H1 (cell line): Measurements from ENCODE around the gene C16orf87. TPM values are rescaled to one million over a fixed set of nuclear protein-coding genes. Genes with fewer than 3 reads are reported as not detected.
A peak's percentile ranks its signal among the peaks of the same experiment; 100 is the strongest.

Experiments used
- CTCF ChIA-PET: fragments of 300-600 bp; sonication (Branson Sonifier 250); formaldehyde crosslinking; loops from one replicate; lab custom pipeline; 2021; ENCODE audit not compliant: partially characterized antibody; lab: Charles Lee
- POLR2A ChIA-PET: fragments of 300-600 bp; sonication (Branson Sonifier 250); formaldehyde crosslinking; loops from one replicate; lab custom pipeline; 2021; ENCODE audit warnings: inconsistent platforms; ENCODE audit not compliant: partially characterized antibody; lab: Charles Lee
- DNase-seq, 2 experiments: peaks; one replicate each; pipeline versions ENCODE4 v3.0.0 to v3.0.0-alpha.2; 2010 to 2022; ENCODE audit warnings: low spot score in 2 of 2, low read depth in 1 of 2, mixed read lengths in 1 of 2
- FAIRE-seq: peaks from 2 replicates; lab custom pipeline; 2011; peaks lifted over from hg19 to GRCh38; lab: Jason Lieb, UNC
- H2AFZ ChIP-seq: 2 replicates; pipeline ENCODE4 v1.8.1; 2012; ENCODE audit warnings: low read length, inconsistent platforms
- H2AK5ac ChIP-seq: 2 replicates; pipeline ENCODE4 v1.6.1; 2013; ENCODE audit warnings: low read depth, low read length
- H2BK120ac ChIP-seq: replicated peaks from 2 replicates; pipeline ENCODE3; 2013; ENCODE audit warnings: low read depth, low read length, inconsistent platforms
- H2BK12ac ChIP-seq: 2 replicates; pipeline ENCODE4 v1.6.1; 2013; ENCODE audit warnings: low read depth, low read length
- H2BK15ac ChIP-seq: 2 replicates; pipeline ENCODE4 v1.6.1; 2013; ENCODE audit warnings: low read length
- H2BK20ac ChIP-seq: 2 replicates; pipeline ENCODE4 v1.6.1; 2013; ENCODE audit warnings: low read length
- H2BK5ac ChIP-seq: 2 replicates; pipeline ENCODE4 v1.6.1; 2013; ENCODE audit warnings: low read depth, low read length
- H3K14ac ChIP-seq: 2 replicates; pipeline ENCODE4 v1.6.1; 2013; ENCODE audit warnings: inconsistent platforms; ENCODE audit not compliant: insufficient read length
- H3K18ac ChIP-seq: 2 replicates; pipeline ENCODE4 v1.6.1; 2013; ENCODE audit warnings: low read length; ENCODE audit errors: extremely low read depth
- H3K23ac ChIP-seq: 2 replicates; pipeline ENCODE4 v1.6.1; 2013; ENCODE audit warnings: inconsistent platforms; ENCODE audit not compliant: insufficient read length
- H3K23me2 ChIP-seq: 2 replicates; pipeline ENCODE4 v1.6.1; 2013; ENCODE audit warnings: low read depth, low read length
- H3K27ac ChIP-seq: 2 replicates; pipeline ENCODE4 v1.6.1; 2011; ENCODE audit warnings: low read depth, low read length, inconsistent platforms
- H3K27me3 ChIP-seq, 4 experiments: replicated peaks in 1 of 4; 1 replicate in 1 of 4; 2 replicates in 3 of 4; pipeline versions ENCODE4 v1.6.1 to v1.8.1; 2011 to 2013; ENCODE audit warnings: low read length in 3 of 4, mild to moderate bottlenecking in 3 of 4, inconsistent platforms in 2 of 4, mixed read lengths in 2 of 4, moderate library complexity in 1 of 4; ENCODE audit not compliant: control insufficient read depth in 3 of 4, insufficient read depth in 3 of 4; ENCODE audit errors: extremely low read depth in 1 of 4
- H3K36me3 ChIP-seq, 4 experiments: 2 replicates each; pipeline versions ENCODE4 v1.6.1 to v1.8.1; 2011 to 2013; ENCODE audit warnings: mild to moderate bottlenecking in 4 of 4, low read length in 3 of 4, moderate library complexity in 2 of 4, control low read depth in 1 of 4, inconsistent platforms in 1 of 4; ENCODE audit not compliant: insufficient read depth in 4 of 4, control insufficient read depth in 2 of 4
- H3K4ac ChIP-seq: replicated peaks from 2 replicates; pipeline ENCODE3; 2013; ENCODE audit warnings: low read length, low read depth, mixed read lengths, inconsistent platforms; ENCODE audit not compliant: insufficient read length
- H3K4me1 ChIP-seq, 4 experiments: replicated peaks in 1 of 4; 1 replicate in 1 of 4; 2 replicates in 3 of 4; pipeline versions ENCODE4 v1.6.1 to v1.8.1; 2011 to 2013; ENCODE audit warnings: low read length in 3 of 4, inconsistent platforms in 2 of 4, mixed read lengths in 1 of 4; ENCODE audit not compliant: insufficient read depth in 4 of 4, control insufficient read depth in 3 of 4
- H3K4me2 ChIP-seq, 2 experiments: 2 replicates each; pipeline versions ENCODE4 v1.6.1 to v1.8.1; 2011 to 2013; ENCODE audit warnings: low read depth in 2 of 2, low read length in 2 of 2, control low read depth in 1 of 2, inconsistent platforms in 1 of 2, mild to moderate bottlenecking in 1 of 2; ENCODE audit not compliant: insufficient read depth in 1 of 2
- H3K4me3 ChIP-seq, 4 experiments: fragments of 200-600, 300-600 bp in 1 of 4; sonication (generic), shearing (Covaris generic), sonication (Bioruptor Twin) in 1 of 4; 2 replicates each; pipeline versions ENCODE4 v1.5.1 to v1.8.1; 2011 to 2016; ENCODE audit warnings: low read length in 4 of 4, low read depth in 3 of 4, control low read depth in 2 of 4, inconsistent platforms in 2 of 4, mild to moderate bottlenecking in 2 of 4, mixed read lengths in 1 of 4, moderate library complexity in 1 of 4; ENCODE audit not compliant: insufficient read depth in 2 of 4; ENCODE audit errors: extremely low read depth in 1 of 4
- H3K56ac ChIP-seq: replicated peaks from 2 replicates; pipeline ENCODE3; 2013; ENCODE audit warnings: low read depth, mild to moderate bottlenecking, mixed read lengths, low read length, inconsistent platforms; ENCODE audit not compliant: insufficient read length
- H3K79me1 ChIP-seq: 2 replicates; pipeline ENCODE4 v1.6.1; 2013; ENCODE audit warnings: low read depth, low read length, control low read depth
- H3K79me2 ChIP-seq, 2 experiments: 2 replicates each; pipeline versions ENCODE4 v1.6.1 to v1.8.1; 2012 to 2013; ENCODE audit warnings: low read length in 2 of 2, mild to moderate bottlenecking in 2 of 2, inconsistent platforms in 1 of 2; ENCODE audit not compliant: insufficient read depth in 2 of 2, control insufficient read depth in 1 of 2
- H3K9ac ChIP-seq, 4 experiments: replicated peaks in 1 of 4; 1 replicate in 1 of 4; 2 replicates in 3 of 4; pipeline versions ENCODE4 v1.6.1 to v1.8.1; 2011 to 2013; ENCODE audit warnings: low read depth in 3 of 4, low read length in 3 of 4, control low read depth in 2 of 4, mild to moderate bottlenecking in 2 of 4, moderate library complexity in 2 of 4, inconsistent platforms in 1 of 4; ENCODE audit errors: extremely low read depth in 1 of 4
- H3K9me3 ChIP-seq, 2 experiments: 2 replicates each; pipeline versions ENCODE4 v1.6.1 to v1.8.1; 2012 to 2013; ENCODE audit warnings: mild to moderate bottlenecking in 2 of 2, moderate library complexity in 2 of 2, control low read depth in 1 of 2, inconsistent platforms in 1 of 2, low read depth in 1 of 2, low read length in 1 of 2, mixed read lengths in 1 of 2; ENCODE audit not compliant: insufficient read depth in 2 of 2
- H4K20me1 ChIP-seq, 2 experiments: replicated peaks in 1 of 2; 2 replicates each; pipeline versions ENCODE3 to v1.8.1; 2011 to 2013; ENCODE audit warnings: inconsistent platforms in 2 of 2, low read length in 2 of 2, mild to moderate bottlenecking in 1 of 2; ENCODE audit not compliant: insufficient read depth in 2 of 2, control insufficient read depth in 1 of 2
- H4K5ac ChIP-seq: 2 replicates; pipeline ENCODE4 v1.6.1; 2013; ENCODE audit warnings: low read length, low read depth, mixed read lengths, inconsistent platforms; ENCODE audit not compliant: insufficient read length
- H4K8ac ChIP-seq: 2 replicates; pipeline ENCODE4 v1.8.0; 2013; ENCODE audit warnings: mild to moderate bottlenecking, moderate library complexity, low read length, inconsistent platforms; ENCODE audit not compliant: insufficient read depth; ENCODE audit errors: extremely low read depth
- H4K91ac ChIP-seq: replicated peaks from 2 replicates; pipeline ENCODE3; 2013; ENCODE audit warnings: low read length, mixed read lengths, inconsistent platforms; ENCODE audit not compliant: insufficient read length
- GABPA ChIP-seq: IDR thresholded peaks from 2 replicates; pipeline ENCODE4 v1.6.1; 2011; ENCODE audit warnings: mild to moderate bottlenecking, low read length, moderate library complexity, borderline replicate concordance; ENCODE audit not compliant: insufficient read depth
- GTF2F1 ChIP-seq: IDR thresholded peaks from 2 replicates; pipeline ENCODE4 v1.6.1; 2012; ENCODE audit warnings: low read depth, low read length, improper control_type of control experiment, borderline replicate concordance
- HDAC6 ChIP-seq: IDR thresholded peaks from one replicate; pipeline ENCODE4 v1.7.1; 2012; ENCODE audit warnings: low read depth, mild to moderate bottlenecking, inconsistent platforms, low read length, moderate library complexity
- KDM5A ChIP-seq: fragments of 200-600 bp; IDR thresholded peaks from 2 replicates; pipeline ENCODE4 v1.7.1; 2012; ENCODE audit warnings: mild to moderate bottlenecking, low read length, inconsistent platforms, mixed read lengths
- PHF8 ChIP-seq: fragments of 200-600 bp; sonication (generic); conservative IDR thresholded peaks from 2 replicates; pipeline ENCODE4 v1.7.1; 2012; ENCODE audit warnings: low read depth, mild to moderate bottlenecking, inconsistent platforms, low read length, moderate library complexity
- POU5F1 ChIP-seq: IDR thresholded peaks from 2 replicates; pipeline ENCODE4 v1.6.1; 2011; ENCODE audit warnings: low read depth, mild to moderate bottlenecking, low read length, moderate library complexity
- SIX5 ChIP-seq: IDR thresholded peaks from 2 replicates; pipeline ENCODE4 v1.6.1; 2011; ENCODE audit warnings: mild to moderate bottlenecking, low read depth, low read length
- TAF7 ChIP-seq: optimal IDR thresholded peaks from 2 replicates; pipeline ENCODE3; 2011; ENCODE audit warnings: low read depth, mild to moderate bottlenecking, inconsistent platforms, low read length, moderate library complexity, borderline replicate concordance
- WGBS, 2 experiments: shearing (Covaris generic) in 1 of 2; methylation state at CpG; one replicate each; pipeline versions ENCODE4 v1.1.6 to v1.1.7; 2013 to 2015; ENCODE audit warnings: low lambda C conversion rate in 2 of 2, mixed read lengths in 2 of 2, inconsistent platforms in 1 of 2, low coverage in 1 of 2, missing lambda C conversion rate in 1 of 2; ENCODE audit not compliant: insufficient replicate concordance in 2 of 2, insufficient coverage in 1 of 2, insufficient read length in 1 of 2; ENCODE audit errors: extremely low coverage in 1 of 2, missing lambda C conversion rate in 1 of 2; 5-methylcytosine and 5-hydroxymethylcytosine counted together
- polyA plus RNA-seq, 7 experiments: library from polyadenylated mRNA; depleted of rRNA in 3 of 7; stranded (reverse) in 5 of 7; unstranded in 2 of 7; fragments of >200 nt in 5 of 7; fragments of 200-250 nt in 2 of 7; gene quantifications; 1 replicate in 5 of 7; 2 replicates in 1 of 7; 4 replicates in 1 of 7; pipeline versions ENCODE4 v1.2.1 to v1.2.3, GENCODE V29; 2011 to 2013; ENCODE audit warnings: missing spikeins in 2 of 7, mixed read lengths in 2 of 7
- total RNA-seq: library from RNA; stranded (reverse); fragmentation: NEBNext Ultra II Directional; extraction: Animal tissue kit (Norgen Biotek cat#: 25700); gene quantifications from 2 replicates; pipeline ENCODE4 v1.2.1, GENCODE V29; 2021
- TF ChIP-seq, protein P1 (sequence below), 3 experiments: IDR thresholded peaks; 1 replicate in 2 of 3; 2 replicates in 1 of 3; pipeline versions ENCODE4 v1.5.1 to v1.6.1; 2011; ENCODE audit warnings: low read length in 3 of 3, mild to moderate bottlenecking in 3 of 3, inconsistent platforms in 2 of 3, low read depth in 1 of 3, moderate library complexity in 1 of 3; ENCODE audit not compliant: insufficient read depth in 1 of 3; ENCODE audit errors: control extremely low read depth in 1 of 3

The C16orf87 gene
- total and polyA plus RNA-seq, 2 of the 8 experiments (the other 6 are each of a cell fraction or from before 2014, with no cell fraction given) = 4.8 to 21.8 TPM

DNA sequence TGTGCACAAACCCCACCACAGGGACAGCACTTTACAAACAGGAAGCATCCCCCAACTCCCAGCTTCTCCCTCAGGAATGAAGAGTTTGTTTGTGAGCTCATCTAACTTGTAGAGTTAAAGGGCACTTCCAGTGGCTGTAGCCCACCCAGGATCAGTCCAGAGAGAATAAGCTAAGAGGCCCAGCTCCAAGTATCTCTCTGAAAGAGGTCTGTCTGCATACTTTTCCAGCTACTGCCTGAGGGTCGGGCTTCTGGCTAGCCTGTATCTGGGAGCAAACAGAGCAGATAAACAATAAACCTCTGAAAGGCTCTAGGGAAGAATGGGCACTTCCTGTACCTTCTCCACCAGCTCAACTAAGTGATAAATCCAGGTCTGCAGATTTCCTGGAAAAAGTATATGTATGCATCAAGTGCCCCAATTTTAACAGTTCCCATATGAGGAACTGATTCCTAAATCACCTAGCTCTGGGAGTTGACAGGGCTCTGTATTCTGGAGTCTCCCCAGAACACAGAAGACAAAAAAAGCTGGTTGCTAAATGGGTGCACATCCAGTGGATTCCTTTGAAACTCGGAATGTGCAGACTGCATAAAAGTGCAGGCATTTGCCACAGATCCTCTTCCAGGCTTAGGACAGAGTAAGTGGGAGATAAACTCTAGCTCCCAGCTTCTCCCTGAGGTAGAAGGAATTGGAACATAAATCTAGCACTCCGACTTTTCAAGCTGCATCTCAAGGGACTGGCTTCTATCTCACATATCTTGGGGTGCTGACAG, 45.7 kb downstream of the C16orf87 start:
- no peak overlapping the region for H3K4me2 ChIP-seq
- H2BK20ac ChIP-seq = no peak overlapping the region
- H3K56ac ChIP-seq = no peak overlapping the region
- no peak overlapping the region for H2BK15ac ChIP-seq
- CTCF ChIA-PET = interaction anchor here (1.0 to 1.2 kb wide), 3 partner anchors 9 to 88 kb away, joined by 3 to 4 read pairs (median 3); no protein-coding TSS in a partner anchor
- H3K23me2 ChIP-seq = peaks cover 4% of the 10 kb centered on the region
- 78% methylated on average over 3 of the region's 3 CpGs; no CpG with 5 or more reads in 1 of the 2 experiments for WGBS, 2 experiments
- H4K5ac ChIP-seq = no peak overlapping the region
- no peak overlapping the region for H2AK5ac ChIP-seq
- H2BK12ac ChIP-seq = no peak overlapping the region
- H3K9ac ChIP-seq = no peak overlapping the region
- no peak overlapping the region for H3K27ac ChIP-seq
- FAIRE-seq (no peak), DNase-seq (no peak)
- H3K36me3 ChIP-seq = no peaks in the 10 kb centered on the region
- no peak overlapping the region for H4K8ac ChIP-seq
- H3K4me3 ChIP-seq = no peak overlapping the region
- peaks cover 0 to 5% (median 4%) of the 10 kb centered on the region in 4 experiments; a peak in 6 of 7 replicates for H3K4me1 ChIP-seq
- no peaks in the 10 kb centered on the region for H3K27me3 ChIP-seq
- H2AFZ ChIP-seq = peak overlapping the region; percentile 10; the same call in 1 of the 2 replicates
- no peak overlapping the region for H3K23ac ChIP-seq
- no peaks in the 10 kb centered on the region for H3K9me3 ChIP-seq
- H3K4ac ChIP-seq = no peak overlapping the region
- no peaks in the 10 kb centered on the region for H3K79me2 ChIP-seq
- no peak overlapping the region for H3K18ac ChIP-seq
- no peak overlapping the region for H2BK120ac ChIP-seq
- H3K14ac ChIP-seq = no peak overlapping the region
- H3K79me1 ChIP-seq = no peaks in the 10 kb centered on the region
- H4K20me1 ChIP-seq = no peaks in the 10 kb centered on the region
- TF ChIP-seq PHF8 (no peak), POU5F1 (no peak), TAF7 (no peak), GTF2F1 (no peak), KDM5A (no peak), HDAC6 (no peak), SIX5 (no peak), GABPA (no peak)
- TF ChIP-seq, protein P1, sequence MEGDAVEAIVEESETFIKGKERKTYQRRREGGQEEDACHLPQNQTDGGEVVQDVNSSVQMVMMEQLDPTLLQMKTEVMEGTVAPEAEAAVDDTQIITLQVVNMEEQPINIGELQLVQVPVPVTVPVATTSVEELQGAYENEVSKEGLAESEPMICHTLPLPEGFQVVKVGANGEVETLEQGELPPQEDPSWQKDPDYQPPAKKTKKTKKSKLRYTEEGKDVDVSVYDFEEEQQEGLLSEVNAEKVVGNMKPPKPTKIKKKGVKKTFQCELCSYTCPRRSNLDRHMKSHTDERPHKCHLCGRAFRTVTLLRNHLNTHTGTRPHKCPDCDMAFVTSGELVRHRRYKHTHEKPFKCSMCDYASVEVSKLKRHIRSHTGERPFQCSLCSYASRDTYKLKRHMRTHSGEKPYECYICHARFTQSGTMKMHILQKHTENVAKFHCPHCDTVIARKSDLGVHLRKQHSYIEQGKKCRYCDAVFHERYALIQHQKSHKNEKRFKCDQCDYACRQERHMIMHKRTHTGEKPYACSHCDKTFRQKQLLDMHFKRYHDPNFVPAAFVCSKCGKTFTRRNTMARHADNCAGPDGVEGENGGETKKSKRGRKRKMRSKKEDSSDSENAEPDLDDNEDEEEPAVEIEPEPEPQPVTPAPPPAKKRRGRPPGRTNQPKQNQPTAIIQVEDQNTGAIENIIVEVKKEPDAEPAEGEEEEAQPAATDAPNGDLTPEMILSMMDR (IDR thresholded peaks at IDR 0.05; ENCODE audit: control extremely low read depth in 1 of 3, insufficient read depth in 1 of 3, low read depth in 1 of 3, low read length in 3 of 3) = no peak
- no peak overlapping the region for H4K91ac ChIP-seq
- POLR2A ChIA-PET = interaction anchor here (1.0 to 1.2 kb wide), 3 partner anchors 86 to 99 kb away, joined by 3 read pairs; partner anchors contain the start of gene GPT2
- H2BK5ac ChIP-seq = peak overlapping the region; percentile 0; the same call in 1 of the 2 replicates
